Stimulated activated CD4-positive, alpha-beta T cell treated with anti-CD3 and anti-CD28 coated beads, Interleukin-4, amount 100 ng/mL, for 24 hours (primary cell): ENCODE measurements around the gene GRPEL2.
A peak's percentile ranks its signal among the peaks of the same experiment; 100 is the strongest.

Experiments
- DNase-seq: peaks from one replicate; pipeline ENCODE4 v3.0.0-alpha.2; 2020

Gene GRPEL2

DNA sequence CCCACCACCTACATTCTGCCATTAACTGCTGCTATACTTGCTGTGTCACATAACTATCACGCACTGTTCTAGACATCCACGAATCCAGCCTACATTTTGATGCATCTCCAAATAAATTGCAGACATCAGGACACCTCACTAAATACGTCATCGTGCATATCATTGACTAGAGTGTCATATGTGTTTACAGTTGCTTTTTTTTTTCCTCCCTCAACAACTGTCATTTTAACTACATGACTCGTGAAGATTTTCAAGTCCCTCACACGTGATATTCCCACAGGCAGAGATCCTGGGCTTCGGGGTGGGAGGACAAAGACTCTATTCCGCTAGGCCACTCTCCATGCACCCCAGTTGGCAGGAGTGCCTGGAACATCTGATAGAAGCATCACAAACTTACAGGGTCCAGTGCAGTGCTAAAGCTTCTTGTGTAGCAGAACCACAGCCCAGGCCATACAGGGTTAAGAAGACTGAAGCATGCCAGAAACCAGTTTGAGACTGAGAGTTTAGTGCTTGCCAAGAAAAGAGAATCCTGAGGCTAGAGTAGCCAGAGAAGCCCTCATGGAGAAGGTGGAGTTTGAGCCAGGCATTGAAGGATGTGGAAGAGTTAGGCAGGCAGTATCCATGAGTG is 13.7 kb downstream of the GRPEL2 start:
- DNase-seq = no peak

DNA sequence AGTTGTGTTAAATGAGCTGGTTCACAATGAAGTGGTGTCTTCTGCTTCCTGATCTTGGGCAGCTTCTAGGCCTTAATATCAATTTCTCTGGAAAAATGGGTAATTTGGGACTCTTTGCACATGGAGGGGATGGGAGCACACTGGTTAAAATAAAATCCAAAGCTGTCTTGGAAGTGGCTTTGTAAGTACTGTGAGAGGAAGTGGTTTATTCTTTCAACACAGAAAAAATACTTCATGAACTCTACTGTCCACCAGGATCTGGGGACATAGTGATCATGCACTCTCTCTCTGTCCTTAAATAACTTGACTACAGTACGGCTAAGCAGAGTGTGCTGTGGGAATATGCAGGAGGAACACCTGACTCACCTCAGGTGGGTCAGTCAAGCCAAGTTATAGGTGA is 15.0 kb downstream of the GRPEL2 start:
- DNase-seq = no peak

DNA sequence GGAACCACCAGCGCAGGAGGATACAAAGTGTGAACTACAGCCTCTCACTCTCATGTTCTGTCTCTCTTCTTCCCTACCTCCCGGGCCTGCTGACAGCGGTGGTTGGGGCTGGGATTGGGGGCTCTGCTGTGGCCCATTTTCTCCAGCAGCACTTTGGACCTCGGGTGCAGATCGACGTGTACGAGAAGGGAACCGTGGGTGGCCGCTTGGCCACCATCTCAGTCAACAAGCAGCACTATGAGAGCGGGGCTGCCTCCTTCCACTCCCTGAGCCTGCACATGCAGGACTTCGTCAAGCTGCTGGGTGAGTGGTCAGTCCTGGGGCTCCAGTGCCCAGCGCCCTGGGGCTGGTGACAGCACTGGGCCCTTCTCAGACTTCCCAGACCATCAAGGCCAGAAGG is 17.2 kb downstream of the GRPEL2 start:
- no peak for DNase-seq

DNA sequence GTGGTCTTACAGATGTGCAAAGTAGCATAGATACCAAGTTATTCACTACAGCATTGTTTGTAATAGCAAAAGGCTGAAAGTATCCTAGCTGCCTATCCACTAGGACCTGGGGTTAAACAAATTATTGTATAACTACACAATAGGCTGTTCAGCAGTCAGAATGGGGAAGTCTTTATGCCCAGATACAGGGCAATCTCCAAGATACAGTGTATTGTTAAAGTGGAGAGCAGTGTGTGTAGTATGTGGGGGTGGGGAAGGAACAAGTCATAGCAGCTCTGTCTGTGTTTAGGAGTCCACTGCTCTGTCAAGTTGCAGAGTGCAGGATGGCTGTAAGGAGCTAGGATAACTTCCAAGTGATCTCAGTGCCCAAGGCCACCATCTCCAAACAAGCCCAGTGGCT is 18.1 kb downstream of the GRPEL2 start:
- no peak for DNase-seq

DNA sequence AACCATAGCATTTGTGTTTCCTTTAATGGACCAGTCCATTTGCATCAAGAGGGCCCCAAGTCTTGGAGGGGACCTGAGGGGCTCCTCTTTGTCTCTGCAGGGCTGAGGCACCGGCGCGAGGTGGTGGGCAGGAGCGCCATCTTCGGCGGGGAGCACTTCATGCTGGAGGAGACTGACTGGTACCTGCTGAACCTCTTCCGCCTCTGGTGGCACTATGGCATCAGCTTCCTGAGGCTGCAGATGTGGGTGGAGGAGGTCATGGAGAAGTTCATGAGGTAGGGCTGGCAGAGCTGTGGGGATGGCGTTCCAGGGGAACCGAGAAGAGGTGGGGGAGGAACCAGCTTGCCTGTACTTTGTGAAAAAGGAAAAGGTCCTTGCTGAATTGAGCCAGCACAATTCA is 18.6 kb downstream of the GRPEL2 start:
- no peak for DNase-seq

DNA sequence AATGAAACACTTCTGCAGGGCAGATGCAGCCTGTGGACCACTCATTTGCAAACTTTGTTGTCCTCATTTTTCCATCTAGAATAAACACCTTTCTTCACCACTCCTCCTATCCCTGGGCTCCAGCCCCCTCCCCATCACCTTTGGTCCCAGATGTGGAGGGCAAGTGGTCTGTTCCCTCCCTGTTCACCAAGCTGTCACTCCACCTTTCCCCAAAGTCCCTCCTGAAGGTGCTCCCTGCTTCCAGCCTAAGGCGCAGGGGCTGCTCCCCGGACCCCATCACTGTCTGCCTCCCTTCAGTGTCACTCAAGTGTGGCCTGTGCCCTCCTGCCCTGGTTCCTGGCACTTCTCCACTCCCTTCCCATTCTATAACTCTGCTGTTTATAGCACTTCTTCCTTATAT is 19.4 kb downstream of the GRPEL2 start:
- DNase-seq = no peak

DNA sequence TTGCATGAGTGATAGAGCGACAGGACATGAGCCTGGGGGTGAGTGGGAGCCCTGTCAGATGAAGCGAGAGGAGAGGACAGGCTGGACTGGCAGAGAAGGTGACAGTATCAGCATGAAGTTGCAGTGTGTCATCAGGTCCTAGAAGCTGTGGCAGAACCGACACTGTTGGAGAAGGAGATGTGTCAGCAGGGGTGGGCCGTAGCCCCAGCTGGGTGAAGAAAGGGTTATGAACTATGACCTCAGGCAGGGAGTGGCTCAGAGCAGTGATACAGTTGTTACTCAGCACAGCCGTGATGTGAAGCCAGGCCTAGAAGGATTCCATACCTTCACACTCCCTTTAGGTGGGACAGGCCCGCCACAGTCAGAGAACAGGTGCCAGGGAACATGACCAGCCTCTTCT is 20.1 kb downstream of the GRPEL2 start:
- no peak for DNase-seq

DNA sequence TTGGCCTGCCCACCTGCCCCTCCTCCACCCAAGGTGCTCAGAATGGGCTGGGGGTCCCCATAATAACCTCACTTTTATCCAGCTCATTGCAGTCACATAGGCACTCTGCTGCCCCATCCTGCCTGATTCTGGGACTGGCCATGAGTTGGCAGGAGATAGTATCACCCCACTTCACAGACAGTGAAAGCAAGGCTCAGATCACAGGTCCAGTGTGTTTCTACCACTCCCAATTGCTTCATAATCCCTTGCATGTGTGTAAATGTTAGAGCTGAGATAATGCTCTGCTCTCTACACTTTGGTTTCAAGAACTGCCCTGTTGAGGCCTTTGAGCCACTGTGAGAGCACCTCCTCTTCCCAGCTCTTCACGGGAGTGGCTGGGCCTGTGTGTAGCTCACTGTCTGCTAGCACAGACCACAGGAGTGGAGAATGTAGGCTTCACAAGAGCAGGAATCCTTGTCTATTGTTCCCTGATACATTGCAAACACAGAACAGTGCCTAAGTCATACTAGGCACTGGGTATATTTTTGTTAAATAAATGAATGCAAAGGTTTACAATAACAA is 20.9 kb downstream of the GRPEL2 start:
- no peak for DNase-seq

DNA sequence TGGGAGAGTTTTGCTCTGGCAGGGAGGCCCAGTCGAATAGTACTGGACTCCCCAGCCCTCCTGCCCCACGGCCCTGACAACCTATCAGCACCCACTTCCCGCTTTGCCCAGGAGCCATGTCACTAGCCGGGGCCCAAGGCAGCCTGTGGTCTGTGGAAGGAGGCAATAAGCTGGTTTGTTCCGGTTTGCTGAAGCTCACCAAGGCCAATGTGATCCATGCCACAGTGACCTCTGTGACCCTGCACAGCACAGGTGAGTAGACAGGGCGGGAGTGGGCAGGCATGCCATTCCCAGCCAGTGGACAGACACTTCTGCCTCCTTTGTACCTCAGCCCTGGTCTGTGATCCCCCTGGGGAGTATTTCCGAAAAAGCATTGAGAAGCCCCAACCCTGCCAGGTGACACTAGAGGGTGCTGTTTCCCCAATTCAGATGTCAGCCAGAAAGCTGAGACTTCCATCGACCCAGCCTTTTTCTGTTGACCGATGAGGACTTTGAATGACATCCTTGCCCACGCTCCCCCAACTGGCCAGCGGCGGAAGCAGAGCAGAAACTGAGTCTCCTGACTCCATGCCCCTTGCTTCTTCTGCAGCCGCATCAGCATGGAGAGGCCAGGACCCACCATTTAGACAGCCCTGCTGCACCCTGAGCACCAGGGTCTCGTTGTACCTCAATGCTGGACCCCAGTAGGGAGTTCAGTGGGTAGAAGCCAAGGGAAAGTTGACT is 22.1 kb downstream of the GRPEL2 start:
- DNase-seq = peak; percentile 64

DNA sequence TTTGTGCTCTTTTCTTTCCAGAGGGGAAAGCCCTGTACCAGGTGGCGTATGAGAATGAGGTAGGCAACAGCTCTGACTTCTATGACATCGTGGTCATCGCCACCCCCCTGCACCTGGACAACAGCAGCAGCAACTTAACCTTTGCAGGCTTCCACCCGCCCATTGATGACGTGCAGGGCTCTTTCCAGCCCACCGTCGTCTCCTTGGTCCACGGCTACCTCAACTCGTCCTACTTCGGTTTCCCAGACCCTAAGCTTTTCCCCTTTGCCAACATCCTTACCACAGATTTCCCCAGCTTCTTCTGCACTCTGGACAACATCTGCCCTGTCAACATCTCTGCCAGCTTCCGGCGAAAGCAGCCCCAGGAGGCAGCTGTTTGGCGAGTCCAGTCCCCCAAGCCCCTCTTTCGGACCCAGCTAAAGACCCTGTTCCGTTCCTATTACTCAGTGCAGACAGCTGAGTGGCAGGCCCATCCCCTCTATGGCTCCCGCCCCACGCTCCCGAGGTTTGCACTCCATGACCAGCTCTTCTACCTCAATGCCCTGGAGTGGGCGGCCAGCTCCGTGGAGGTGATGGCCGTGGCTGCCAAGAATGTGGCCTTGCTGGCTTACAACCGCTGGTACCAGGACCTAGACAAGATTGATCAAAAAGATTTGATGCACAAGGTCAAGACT is 22.8 kb downstream of the GRPEL2 start:
- DNase-seq = no peak

DNA sequence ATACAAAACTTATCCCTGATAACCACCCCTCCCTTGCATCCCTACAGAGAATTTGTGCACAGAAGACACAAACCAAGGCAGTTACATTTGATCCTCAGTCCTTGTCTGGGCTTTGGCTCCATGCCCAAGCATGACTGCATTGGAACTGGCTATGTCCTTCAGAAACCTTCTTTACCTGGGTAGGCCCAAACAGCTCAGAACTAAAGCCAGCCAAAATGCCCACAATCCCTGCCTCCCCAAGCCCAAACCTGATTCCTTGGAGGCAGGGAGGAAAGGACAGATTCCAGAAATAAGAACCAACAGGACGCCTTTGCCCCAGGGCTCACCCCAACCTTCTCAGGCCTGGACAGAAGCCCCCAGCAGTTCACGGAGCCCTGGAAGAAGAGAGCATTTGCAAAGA is 25.6 kb downstream of the GRPEL2 start:
- no peak for DNase-seq

DNA sequence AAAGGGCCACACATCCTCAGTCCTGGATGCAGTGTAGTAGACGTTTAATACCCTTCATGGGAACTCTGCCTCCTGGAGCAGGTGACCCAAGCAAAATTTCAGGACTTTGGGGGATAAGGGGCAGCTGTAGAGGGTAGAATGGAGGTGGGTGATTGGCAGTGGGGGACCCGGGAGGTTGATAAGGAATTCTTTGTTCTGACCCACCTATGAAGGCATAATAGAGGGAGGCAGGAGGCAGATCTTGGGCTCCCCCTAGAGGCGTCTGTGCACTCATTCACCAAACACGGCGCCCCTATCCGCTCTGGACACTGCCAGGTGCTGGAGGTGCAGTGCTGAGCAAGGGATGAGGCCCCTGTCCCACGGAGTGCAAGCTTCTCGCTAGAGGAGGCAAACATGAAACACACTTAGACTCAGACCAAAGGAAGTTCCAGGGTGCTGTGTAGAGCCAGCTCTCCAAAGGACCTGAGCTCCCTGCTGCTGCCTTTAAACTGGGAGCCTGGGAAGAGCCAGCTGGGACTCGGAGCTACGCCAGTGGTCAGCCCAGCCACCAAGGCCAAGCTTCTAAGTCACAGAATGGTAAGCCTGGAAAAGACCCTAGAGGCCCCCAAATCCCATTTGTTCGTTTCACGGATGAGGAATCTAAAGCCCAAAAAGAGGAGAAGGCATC is 26.1 kb downstream of the GRPEL2 start:
- peak; percentile 74 for DNase-seq

DNA sequence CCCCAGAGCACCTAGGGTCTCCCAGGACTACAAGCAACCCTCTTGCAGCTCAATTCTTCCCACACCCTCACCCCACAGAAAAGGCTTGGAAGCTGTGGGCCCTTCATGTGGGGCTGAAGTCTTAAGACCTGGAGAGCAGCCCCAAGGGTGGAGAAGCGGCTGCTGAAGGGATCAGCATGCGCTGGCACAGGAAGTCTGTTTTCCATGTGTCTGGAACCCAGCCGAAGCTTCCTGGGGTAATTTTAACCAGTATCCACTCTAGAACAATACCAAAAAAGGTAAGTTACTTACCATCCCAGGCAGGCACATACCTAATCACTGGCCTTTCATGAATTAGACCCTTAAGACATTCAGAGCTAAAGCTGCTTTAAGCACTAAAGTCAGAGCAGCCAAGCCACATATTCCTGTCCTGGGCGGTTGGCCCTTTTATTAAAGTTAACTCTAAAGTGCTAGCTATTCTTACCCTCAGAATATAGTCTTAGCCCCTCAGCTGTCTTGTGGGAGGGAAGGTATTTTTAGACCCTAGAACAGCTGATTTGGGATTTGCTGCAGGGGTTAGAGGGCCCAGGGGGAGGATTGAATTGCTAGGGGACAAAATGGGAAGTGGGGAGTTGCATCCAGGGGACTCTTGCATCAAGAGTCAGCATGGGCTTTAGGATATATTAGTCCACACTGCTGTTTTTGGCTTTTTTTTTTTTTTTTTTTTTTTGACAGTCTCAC is 26.9 kb downstream of the GRPEL2 start:
- no peak for DNase-seq

DNA sequence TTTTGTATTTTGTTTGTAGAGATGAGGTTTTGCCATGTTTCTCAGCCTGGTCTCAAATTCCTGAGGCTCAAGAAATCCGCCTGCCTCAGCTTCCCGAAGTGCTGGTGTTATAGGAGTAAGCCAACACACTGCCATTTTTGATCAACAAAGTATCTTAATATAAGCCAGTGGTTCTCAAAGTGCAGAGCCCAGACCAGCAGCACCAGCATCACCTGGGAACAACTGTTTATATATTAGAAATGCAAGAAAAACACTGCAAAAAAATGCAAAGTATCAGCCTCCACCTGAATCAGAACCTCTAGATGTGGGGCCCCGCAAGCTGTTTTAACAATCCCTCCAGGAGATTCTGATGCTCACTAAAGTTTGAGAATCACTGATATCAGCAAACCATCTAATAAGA is 27.6 kb downstream of the GRPEL2 start:
- no peak for DNase-seq

DNA sequence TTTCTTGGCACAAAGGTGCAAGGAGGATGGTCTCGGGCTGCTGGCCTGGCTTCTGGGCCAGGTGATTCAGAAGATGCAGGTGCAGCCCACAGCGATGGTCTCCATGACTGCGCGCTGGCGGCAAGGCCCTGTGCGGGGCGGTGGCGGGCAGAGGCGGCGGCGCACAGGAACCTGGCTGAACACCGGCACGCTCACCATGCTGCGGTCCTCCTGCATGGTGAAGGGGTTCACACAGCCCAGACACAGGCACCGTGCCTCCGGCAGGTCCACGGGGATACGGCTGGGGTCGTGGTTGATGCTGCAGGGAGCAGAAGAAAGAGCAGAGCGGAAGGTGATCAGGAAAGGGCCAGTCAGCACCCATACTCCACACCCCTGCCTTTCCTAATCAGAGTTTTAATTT is 29.0 kb downstream of the GRPEL2 start:
- DNase-seq = no peak

DNA sequence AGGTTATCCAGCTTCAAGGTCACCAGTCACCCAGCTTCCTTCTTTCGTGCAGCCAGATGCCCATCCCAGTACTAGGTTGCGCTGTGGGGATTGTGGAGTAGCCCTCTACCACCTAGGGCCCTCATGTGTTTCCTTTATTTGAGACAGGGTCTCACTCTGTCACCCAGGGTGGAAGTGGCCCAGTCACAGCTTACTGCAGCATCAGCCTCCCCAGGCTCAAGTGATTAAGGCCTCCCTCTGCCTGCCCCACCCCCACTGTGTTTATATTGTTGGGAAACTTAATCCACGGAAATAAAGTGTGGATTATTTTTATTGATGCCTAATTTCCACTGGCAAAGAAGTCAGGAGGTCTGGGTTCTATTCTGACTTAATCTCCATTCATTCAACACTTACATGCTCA is 29.5 kb downstream of the GRPEL2 start:
- DNase-seq = no peak

DNA sequence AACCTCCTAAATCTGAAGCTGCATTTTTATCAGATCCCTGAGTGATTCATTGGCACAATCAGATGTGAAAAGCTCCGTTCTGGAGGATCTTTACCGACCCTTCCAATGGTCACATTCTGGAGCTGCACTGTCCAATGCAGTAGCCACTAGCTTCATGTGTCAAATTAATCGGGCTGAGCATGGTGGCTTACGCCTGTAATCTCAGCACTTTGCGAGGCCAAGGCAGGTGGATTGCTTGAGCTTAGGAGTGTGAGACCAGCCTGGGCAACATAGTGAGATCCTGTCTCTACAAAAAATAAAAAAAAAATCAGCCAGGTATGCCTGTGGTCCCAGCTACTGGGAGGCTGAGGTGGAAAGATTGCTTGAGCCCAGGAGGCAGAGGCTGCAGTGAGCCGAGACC is 30.1 kb downstream of the GRPEL2 start:
- DNase-seq = no peak

DNA sequence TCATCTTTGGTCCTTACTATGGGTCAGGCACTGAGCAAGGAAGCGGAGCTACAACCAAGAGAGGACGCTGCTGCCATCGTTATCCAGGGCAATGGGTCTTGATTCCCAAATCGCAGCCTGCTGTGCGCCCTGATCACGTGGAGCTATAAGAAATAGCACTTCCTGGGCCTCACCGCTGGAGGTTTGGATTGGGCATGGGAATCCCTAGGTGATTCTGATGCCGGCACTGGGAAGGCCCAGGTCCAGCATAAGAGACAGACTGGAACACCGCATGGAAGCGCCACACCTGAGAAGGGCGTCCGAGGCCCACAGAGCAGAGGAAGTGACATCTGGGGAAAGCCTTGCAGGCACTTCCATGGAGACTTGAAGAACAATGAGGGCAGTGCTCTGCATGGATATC is 30.8 kb downstream of the GRPEL2 start:
- DNase-seq = no peak

DNA sequence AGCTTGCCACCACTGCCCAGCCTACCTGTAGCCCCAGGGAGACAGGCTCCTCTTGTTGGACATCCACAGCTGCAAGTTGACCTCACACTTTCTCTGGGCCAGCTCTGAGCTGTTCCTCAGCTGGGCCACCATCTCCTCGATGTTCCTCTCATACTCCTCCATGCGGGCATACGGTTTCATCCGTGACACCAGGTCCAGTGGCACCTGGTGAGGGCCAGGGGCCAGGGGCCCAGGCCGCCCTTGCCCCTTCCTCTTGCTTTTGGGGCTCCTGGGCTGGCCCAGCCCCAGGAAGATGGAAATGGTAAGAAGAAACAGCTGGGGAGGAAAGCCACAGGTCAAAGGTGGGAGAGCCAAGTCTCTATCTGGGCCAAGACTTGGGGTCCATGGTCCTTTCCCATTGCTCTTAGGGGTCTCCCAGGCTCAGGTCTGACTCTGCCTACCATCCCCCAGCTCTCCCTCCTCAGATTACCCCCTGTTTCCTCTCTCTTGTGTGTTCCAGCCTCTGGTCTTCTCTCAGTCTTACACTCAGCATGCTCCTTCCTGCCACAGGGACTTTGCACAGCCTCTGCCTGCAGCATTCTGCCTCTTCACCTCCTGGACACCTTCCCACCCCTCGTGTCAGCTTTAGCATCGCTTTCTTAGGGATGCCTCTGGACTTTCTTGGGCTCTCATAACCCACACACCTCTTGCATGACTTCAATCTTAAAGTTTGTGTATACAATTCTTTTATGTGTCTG is 31.6 kb downstream of the GRPEL2 start:
- DNase-seq = no peak

DNA sequence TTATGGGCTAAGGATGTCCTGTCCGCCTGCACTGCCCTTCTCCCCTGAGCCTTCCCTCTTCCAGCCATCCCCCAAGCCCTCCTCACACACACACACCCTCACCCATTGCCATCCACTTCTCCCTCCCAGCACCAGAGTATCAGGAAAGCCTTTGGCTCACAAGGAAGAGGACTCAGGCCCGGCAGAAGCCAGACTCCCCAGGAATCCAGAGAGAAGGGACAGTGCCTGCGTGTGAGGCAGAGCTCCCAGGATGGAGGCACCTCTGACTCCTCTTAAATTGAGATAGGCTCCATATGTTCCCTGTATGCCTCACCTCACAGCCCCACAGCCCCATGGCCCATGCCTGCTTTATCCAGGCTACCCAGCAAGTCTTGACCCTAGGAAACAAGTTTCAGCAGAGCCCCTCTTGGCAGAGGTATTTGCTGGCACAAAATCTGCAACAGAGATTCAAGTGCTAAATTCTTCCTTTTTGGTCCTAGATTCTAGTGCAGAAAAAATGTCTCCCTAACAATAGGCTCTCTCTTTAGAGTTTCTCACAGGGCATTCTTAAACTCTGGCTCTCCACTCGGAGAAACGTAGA is 33.0 kb downstream of the GRPEL2 start:
- no peak for DNase-seq

DNA sequence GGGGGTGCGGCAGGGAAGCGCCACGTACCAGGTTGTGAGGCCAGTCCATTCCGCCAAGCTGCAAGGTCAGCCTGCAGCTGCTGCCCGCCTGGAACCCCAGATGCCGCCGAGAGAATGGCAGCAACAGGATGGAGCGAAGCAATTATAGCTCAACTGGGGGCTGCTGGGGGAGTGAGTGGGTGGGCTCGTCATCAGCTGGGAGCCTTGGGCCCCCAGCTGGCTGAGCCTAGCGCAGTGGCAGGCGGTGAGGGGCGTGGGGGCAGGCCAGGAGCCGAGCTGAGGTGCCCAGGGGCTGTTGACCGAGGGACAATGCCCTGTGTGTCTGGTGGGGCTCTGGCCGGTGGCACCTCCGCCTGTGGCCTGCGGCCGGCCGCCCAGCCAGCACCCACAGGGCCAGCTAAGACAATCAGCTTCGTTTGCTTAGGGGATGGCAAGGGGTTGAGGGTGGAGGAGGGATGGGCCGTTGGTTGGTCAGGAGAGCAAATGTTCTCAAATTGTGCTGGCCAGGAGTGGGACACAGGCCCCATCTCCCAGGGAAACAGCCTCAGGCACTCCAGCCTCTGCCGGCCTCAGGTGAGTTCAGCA is 34.0 kb downstream of the GRPEL2 start, which contains the start of gene IL17B:
Gene IL17B (minus strand): TSS at position 116 of the 585 bp plus-strand sequence. CDS start 67 bp downstream, at position 49.
- DNase-seq = no peak
